CD4-positive, alpha-beta T cell treated with Interleukin-17A for 4 hours (primary cell): ENCODE measurements around the gene AAR2.
A peak's percentile ranks its signal among the peaks of the same experiment; 100 is the strongest.

ENCODE experiments used
- DNase-seq: peaks from one replicate; pipeline ENCODE4 v3.0.0-alpha.2; 2020; ENCODE audit warnings: mixed read lengths

The AAR2 gene

DNA sequence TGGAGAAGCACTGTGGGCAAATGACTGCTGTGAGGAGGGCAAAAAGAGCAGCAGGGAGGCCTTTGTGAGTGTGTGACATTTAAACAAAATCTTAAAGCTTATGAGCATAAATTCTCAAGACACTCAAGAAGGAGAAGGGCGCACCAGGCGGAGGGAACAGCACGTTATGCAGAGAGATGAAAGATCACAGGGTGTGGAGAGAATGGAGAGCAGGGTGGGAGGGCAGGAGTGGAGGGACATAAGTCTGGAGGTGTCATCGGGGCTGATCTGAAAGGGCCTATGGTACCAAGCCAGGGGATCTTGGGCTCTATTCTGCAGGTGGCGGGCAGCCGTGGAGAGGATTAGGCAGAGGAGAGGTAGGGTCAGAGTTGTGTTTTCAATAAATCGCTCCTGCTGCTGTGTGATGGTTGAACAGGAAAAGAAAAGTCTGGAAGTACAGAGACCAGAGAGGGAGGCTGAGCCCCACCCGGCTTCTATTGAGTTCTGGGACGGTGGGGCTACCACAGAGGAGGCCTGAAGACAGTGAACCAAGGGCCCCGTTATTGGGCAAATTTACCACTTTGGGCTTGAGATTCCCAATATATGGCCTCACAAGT is 45.6 kb downstream of the AAR2 start:
- no peak for DNase-seq

DNA sequence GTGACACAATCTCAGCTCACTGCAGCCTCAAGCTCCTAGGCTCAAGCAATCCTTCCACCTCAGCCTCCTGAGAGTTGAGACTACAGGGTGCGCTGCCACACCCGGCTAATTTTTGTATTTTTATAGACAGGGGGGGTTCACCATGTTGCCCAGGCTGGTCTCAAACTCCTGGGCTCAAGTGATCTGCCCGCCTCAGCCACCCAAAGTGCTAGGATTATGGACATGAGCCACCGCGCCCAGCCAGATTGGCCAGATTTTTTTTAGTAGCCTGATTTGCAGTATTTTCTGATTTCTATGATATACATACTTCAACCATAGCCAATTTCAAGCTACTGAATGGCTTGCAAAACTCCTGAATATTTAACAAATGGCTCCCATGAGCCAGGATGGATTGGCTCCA is 48.5 kb downstream of the AAR2 start:
- no peak for DNase-seq

- DNase-seq: no peak
Observed at GRCh38 chr20:36285746-36286447, 49.6 kb downstream of the AAR2 start.

DNA sequence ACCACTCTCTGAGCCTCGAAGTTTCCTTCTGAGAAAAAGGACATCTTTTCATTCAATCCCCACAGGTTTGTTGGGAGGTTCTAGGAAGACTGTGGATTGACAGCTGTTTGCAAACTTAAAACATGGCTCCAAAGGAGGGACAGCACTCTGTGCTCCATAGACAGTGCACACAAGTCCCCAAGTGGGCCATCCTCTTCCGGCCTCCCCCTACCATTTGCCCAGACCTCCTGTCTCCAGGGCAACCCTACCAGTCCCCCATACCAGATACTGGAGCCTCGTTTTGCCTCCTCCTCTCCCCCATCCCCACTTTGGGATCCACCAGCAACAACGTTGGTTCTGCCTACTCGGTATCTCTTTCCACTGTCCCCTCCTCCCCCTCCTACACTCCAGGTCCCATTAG is 61.4 kb downstream of the AAR2 start:
- no peak for DNase-seq

DNA sequence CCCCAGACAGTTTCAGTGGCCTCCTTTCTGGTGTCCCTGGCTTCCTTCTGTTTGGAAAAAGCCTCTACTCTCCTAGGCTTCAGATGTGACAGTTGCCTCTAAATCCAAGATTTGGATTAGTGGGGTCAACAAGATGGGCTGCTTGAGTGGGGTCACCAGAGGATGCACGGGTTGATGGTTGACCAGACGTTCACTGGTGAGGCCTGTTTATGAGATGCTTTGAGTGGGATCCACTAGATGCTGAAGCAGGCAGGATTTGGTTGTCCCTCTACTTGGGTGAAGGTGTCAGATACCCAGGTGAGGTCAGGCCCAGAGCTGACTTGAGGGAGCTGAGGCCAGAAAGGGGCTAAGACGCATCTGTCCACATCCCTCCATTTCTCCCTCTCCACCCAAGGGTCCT is 61.8 kb downstream of the AAR2 start:
- DNase-seq: no peak

DNA sequence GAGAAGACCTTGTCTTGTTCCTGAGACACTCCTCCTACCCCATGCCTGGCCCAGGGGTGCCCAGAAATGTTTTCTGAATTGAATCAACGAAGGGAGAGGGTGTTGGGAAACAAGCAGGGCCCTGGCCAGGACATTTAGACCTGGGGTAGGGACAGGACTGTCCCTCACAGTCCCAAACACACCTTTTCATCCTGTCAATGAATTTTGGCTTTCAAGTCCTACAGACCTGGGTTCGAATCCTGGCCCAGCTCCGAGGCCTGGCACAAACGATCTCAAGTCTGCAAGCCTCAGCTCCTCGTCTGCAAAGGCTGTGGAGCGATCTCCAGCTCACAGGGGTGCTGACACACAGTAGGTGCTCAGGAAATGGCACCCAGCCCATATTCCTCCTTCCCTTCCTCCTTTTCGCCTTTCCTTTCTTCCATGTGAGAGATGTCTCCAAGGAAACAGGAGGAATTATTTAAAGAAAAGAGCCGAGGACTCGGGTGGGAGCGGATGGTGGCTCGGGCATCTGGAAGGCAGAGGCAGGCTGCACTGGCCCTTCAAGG is 62.6 kb downstream of the AAR2 start:
- no peak for DNase-seq

GRCh38 chr20:36299459-36299858 is 63.2 kb downstream of the AAR2 start:
- no peak for DNase-seq

GRCh38 chr20:36301359-36302119 is 65.3 kb downstream of the AAR2 start:
- DNase-seq: no peak

DNA sequence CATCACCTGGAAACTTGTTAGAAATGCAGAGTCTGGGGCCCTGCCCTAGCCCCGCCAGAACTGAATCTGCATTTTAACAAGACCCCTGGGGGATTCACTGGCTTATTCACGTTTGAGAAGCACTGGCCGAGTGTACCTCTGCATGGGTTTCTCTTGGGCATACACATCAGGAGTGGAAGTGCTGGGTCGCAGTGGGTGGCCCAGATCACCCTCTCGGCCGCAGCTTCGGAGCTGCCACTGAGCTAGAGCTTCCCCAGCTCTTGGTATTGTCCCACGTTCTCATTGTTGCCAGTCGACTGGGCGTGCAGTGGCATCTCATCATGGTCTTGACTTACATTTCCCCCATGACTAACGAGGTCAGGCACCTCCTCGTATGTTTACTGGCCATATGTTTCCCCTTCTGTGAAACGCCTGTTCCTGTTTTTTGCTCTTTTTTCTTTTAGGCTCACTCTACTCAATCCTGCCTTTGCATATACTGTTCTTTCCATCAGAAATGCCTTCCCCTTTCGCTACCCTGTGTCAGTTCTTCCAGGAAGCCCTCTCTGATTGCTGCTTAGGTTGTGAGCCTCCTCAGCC is 66.8 kb downstream of the AAR2 start:
- DNase-seq: no peak

DNA sequence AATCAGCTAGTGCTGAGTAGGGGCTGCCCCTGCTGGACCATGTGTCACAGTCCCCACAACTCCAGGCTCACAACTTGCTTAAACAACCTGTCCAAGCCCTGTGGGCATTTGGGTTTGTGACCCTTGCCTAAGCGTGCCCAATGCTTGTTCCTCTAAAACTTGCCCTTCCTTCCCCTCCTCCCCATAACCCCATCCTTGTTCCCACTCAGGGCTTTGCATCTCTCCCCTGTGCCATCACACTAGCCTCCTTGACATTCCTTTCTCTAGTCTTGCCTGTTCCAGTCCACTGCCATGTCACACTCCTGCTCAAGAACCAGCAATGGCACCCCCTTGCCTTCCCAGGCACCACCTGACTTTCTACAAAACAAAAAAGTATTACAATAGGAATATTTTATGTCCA is 67.6 kb downstream of the AAR2 start:
- no peak for DNase-seq

GRCh38 chr20:36304786-36305495 is 68.7 kb downstream of the AAR2 start:
- no peak for DNase-seq

DNA sequence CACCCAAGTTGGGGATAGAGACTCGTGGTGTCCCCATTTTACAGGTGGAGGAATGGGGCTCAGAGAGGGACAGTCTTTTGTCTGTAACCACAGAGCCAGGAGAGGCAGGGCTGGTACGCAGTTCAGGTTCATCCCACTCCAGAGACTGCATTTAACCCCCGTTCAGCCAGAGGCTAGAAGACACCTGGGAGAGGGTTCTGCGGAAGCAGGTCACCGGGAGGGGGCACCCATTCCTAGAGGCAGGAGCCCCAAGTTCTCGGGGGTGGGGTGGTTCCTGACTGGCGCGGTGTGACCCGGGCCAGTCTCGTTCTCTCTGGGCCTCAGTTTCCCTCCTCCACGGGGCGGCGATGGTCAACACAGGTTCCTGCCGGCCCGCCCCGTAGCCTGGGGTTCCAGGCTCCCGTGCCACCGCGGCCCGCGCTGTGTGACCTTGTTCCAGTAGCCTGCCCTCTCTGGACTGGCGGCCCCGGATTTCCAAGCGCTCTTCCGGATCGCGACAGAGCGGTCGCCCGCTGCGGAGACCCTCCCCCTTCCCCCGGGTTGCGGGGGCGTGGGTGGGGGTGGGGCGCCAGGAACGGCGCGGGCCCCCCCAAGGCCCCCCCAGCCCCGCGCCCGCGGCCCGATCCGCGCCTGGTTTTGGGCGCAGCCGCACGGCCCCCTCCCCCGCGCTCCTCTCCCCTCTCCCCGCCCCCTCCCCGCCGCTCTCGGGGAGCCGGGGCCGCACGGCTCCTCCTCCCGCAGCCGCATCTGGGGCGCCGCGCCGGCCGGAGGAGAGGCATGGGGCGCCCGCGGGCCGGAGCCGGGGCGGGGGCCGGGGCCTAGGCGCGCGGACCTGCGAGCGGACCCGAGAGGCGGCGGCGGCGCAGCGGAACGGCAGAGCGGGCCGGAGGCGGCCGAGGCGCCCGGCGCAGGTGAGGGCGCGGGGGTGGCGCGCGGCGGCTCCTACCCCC is 69.6 kb downstream of the AAR2 start, which contains the start of gene DLGAP4:
TSS of gene DLGAP4 (plus strand) at position 738 of the 950 bp plus-strand sequence. CDS start 125,379 bp downstream, outside the sequence.
- DNase-seq: peak; percentile 6
